KMS-11 (cell line): ENCODE data around the gene PEF1.

ENCODE experiments used
- H2AFZ ChIP-seq: fragments of 200-600 bp; sonication (generic); 2 replicates; pipeline ENCODE4 v1.6.1; 2016; ENCODE audit warnings: antibody characterized with exemption, mixed run types, low read depth
- H3K27ac ChIP-seq: fragments of 200-600 bp; sonication (generic); 2 replicates; pipeline ENCODE4 v1.6.1; 2016; ENCODE audit warnings: mild to moderate bottlenecking, mixed run types
- H3K27me3 ChIP-seq: fragments of 200-600 bp; sonication (generic); 2 replicates; pipeline ENCODE4 v1.6.1; 2017; ENCODE audit warnings: mild to moderate bottlenecking, low read depth, mixed run types, moderate library complexity; ENCODE audit not compliant: insufficient read depth
- H3K36me3 ChIP-seq: fragments of 200-600 bp; sonication (generic); 2 replicates; pipeline ENCODE4 v1.6.1; 2017; ENCODE audit warnings: mild to moderate bottlenecking, mixed run types; ENCODE audit not compliant: insufficient read depth
- H3K4me1 ChIP-seq: fragments of 200-600 bp; sonication (generic); 2 replicates; pipeline ENCODE4 v1.6.1; 2016; ENCODE audit warnings: mild to moderate bottlenecking, low read depth, mixed run types; ENCODE audit not compliant: poor library complexity, severe bottlenecking
- H3K4me2 ChIP-seq: fragments of 200-600 bp; sonication (generic); 2 replicates; pipeline ENCODE4 v1.7.0; 2016; ENCODE audit warnings: mild to moderate bottlenecking, mixed run types
- H3K4me3 ChIP-seq: fragments of 200-600 bp; sonication (generic); IDR thresholded peaks from 2 replicates; pipeline ENCODE4 v1.6.1; 2017; ENCODE audit warnings: low read depth, low read length, mixed read lengths; ENCODE audit not compliant: insufficient read depth
- H3K79me2 ChIP-seq: fragments of 200-600 bp; sonication (generic); 2 replicates; pipeline ENCODE4 v1.6.1; 2016; ENCODE audit warnings: low read depth, mixed run types; ENCODE audit not compliant: insufficient read depth
- H3K9ac ChIP-seq: fragments of 200-600 bp; sonication (generic); 2 replicates; pipeline ENCODE4 v1.6.1; 2016; ENCODE audit warnings: mild to moderate bottlenecking, mixed run types
- H4K20me1 ChIP-seq: fragments of 200-600 bp; sonication (generic); 2 replicates; pipeline ENCODE4 v1.6.1; 2016; ENCODE audit warnings: mild to moderate bottlenecking, mixed run types; ENCODE audit not compliant: insufficient read depth
- CTCF ChIP-seq: fragments of 200-600 bp; sonication (generic); conservative IDR thresholded peaks from 2 replicates; pipeline ENCODE4 v1.6.1; 2017; ENCODE audit warnings: low read depth, mild to moderate bottlenecking, antibody characterized with exemption, low read length, moderate library complexity, mixed read lengths

The PEF1 gene

GRCh38 chr1:31677401-31677800, 32.7 kb upstream of the PEF1 start:
- Histone ChIP-seq H3K27me3 (peaks cover 41% of the 10 kb centered on the region), H2AFZ (no peak overlapping the region), H3K79me2 (no peaks in the 10 kb centered on the region), H3K4me2 (no peak overlapping the region), H4K20me1 (no peaks in the 10 kb centered on the region), H3K4me1 (no peaks in the 10 kb centered on the region), H3K36me3 (no peaks in the 10 kb centered on the region), H3K9ac (no peak overlapping the region), H3K4me3 (no peak overlapping the region), H3K27ac (no peak overlapping the region)
- no peak for TF ChIP-seq CTCF

DNA sequence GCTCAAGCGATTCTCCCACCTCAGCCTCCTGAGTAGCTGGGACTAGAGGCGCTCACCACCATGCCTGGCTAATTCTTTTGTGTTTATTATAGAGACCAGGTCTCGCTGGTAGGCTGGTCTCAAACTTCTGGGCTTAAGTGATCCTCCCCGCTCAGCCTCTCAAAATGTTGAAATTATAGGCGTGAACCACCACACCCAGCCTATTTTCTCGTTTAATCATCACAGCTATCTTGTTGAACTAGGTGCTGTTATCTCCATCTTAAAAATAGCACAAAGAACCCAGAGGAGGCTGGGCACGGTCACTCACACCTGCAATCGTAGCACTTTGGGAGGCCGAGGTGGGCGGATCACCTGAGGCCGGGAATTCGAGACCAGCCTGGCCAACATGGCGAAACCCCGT, 31.1 kb upstream of the PEF1 start:
- Histone ChIP-seq H3K4me2 (no peak overlapping the region), H3K27me3 (peaks cover 34% of the 10 kb centered on the region), H3K4me3 (no peak overlapping the region), H4K20me1 (no peaks in the 10 kb centered on the region), H3K36me3 (no peaks in the 10 kb centered on the region), H3K9ac (no peak overlapping the region), H2AFZ (no peak overlapping the region), H3K27ac (no peak overlapping the region), H3K4me1 (no peaks in the 10 kb centered on the region), H3K79me2 (no peaks in the 10 kb centered on the region)
- no peak for TF ChIP-seq CTCF

GRCh38 chr1:31675161-31675560, 30.5 kb upstream of the PEF1 start:
- H3K4me2 ChIP-seq = no peak overlapping the region
- H3K27ac ChIP-seq = no peak overlapping the region
- TF ChIP-seq CTCF = no peak
- H3K9ac ChIP-seq = no peak overlapping the region
- H3K36me3 ChIP-seq = no peaks in the 10 kb centered on the region
- no peak overlapping the region for H2AFZ ChIP-seq
- no peaks in the 10 kb centered on the region for H3K79me2 ChIP-seq
- H3K27me3 ChIP-seq = peaks cover 34% of the 10 kb centered on the region
- no peak overlapping the region for H3K4me3 ChIP-seq
- H4K20me1 ChIP-seq = no peaks in the 10 kb centered on the region
- no peaks in the 10 kb centered on the region for H3K4me1 ChIP-seq

DNA sequence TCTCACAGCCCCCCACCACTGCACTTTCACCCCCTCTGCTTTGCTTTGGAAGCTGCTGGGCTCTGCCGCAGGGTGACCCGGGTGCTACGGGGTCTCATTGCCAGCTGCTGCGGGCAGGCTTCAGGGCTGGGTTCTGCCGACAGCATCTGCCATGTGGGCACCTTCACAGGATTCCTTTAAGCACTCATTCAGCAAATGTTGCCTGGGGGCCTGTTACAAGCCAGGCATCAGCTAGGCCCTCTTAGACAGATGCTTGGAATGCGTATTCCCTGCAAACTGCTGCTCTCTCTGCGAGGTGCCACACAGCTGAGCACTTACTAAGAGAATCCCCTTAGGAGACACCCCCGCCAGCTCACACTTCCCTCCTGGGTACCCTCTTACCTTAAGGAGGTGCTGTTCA, 29.9 kb upstream of the PEF1 start:
- H3K27me3 ChIP-seq = peaks cover 30% of the 10 kb centered on the region
- TF ChIP-seq CTCF = no peak
- peaks cover 4% of the 10 kb centered on the region for H3K4me1 ChIP-seq
- no peaks in the 10 kb centered on the region for H3K79me2 ChIP-seq
- H3K4me3 ChIP-seq = no peak overlapping the region
- no peak overlapping the region for H2AFZ ChIP-seq
- H3K4me2 ChIP-seq = no peak overlapping the region
- no peaks in the 10 kb centered on the region for H3K36me3 ChIP-seq
- H3K9ac ChIP-seq = no peak overlapping the region
- H3K27ac ChIP-seq = no peak overlapping the region
- no peaks in the 10 kb centered on the region for H4K20me1 ChIP-seq

DNA sequence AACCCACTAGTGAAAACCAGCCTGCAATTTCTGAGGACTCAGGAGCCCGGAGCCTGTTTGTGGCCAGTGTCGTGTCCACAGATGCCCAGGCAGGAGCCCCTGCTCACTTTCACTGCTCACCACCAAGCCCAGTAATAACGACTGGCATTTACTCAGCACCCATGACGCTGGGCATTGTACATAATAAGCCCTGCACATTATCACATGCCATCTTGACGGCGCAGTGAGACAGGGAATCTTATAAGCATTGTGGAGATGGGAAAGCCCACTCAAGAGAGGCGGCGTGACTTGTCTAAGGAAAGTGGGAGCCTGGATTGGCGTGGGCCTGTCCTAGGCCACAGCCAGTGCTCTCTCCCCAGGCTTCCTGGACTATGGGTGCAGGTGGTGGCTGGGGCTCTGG, 28.8 kb upstream of the PEF1 start:
- Histone ChIP-seq H3K27ac (no peak overlapping the region), H3K4me3 (no peak overlapping the region), H3K4me1 (peaks cover 10% of the 10 kb centered on the region), H3K79me2 (no peaks in the 10 kb centered on the region), H4K20me1 (no peaks in the 10 kb centered on the region), H3K27me3 (peaks cover 31% of the 10 kb centered on the region; the same call in 1 of the 2 replicates), H2AFZ (no peak overlapping the region), H3K9ac (no peak overlapping the region), H3K36me3 (no peaks in the 10 kb centered on the region), H3K4me2 (no peak overlapping the region)
- TF ChIP-seq CTCF = no peak
